NCI-H82 treated with DMSO at 0.1 percent for 48 hours (cell line): ENCODE measurements around the gene GRM3.

ENCODE experiments used
- DNase-seq: peaks from one replicate; lab custom pipeline; 2025; ENCODE audit not compliant: unreplicated experiment; lab: John Stamatoyannopoulos, UW

Gene GRM3

DNA sequence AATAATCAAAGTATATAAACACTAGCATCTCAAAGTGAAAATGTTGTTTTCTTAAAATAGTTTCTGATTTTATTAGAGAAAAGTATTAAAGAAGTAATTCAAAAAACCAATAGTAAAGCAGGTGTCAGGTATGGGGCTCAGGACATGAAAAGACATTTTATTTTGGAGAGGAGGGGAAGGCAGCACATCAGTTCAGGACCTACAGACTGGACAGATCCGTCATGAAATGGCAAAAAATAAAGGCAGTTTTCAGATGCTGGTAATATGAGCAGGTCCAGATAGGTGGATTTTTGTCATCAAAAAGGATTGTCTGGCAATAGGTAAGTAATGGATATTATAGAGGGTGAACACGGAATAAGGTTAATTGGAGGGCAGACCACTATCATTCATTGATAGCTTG is 49.0 kb downstream of the GRM3 start:
- DNase-seq, result no peak

- no peak for DNase-seq
Measured at GRCh38 chr7:86706406-86706805, 62.7 kb downstream of the GRM3 start.

DNA sequence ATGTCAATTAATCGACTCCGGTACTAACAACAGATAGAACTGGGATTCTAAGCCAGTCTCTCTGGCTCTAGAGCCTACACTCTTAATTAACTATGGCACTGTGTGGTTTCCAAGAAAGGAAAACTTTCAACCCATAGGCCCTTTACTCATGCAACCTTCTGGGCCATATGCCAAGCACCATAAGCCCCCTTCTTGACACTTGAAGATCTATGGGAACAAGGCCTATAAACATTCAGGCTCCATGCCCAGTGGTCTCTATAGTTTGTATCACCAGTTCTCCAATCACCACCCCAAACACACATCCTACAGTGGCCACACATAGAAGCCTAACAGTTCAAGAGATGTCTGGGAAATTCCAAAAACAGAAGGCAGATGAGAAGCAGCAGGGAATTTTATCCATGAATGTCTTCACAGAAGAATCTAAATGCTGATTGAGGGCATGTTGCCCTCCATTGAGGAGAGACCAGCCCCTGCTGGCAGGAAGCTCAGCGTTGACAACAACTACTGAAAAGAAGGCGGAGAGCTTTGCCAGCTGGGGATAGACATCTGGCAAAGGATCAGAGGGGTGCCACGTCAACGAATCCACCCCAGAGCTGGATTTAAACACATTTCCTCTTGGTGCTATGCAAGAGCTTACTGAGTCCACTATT is 64.4 kb downstream of the GRM3 start:
- DNase-seq, result no peak

- DNase-seq, result no peak
Measured at GRCh38 chr7:86720306-86720705, 76.6 kb downstream of the GRM3 start.

DNA sequence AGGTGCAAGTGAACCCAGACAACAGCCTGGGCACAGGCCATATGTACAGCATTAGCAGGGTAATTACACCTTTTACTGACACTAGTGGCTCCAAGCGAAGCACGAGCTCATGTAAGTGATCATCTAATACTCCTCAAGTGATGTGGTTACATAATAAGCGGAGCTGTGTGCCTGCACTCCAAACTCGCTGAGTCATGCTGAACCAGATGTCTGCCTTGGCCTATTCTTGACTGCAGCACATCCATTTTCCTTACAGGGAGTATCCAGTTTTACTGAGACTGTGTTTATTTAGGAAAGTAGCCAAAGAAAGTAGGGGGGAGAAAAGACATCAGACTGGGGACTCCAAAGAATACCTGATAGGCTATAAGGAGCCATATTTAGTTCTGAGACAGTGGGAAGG is 90.1 kb downstream of the GRM3 start:
- no peak for DNase-seq

- no peak for DNase-seq
Measured at GRCh38 chr7:86745013-86745745, 101.5 kb downstream of the GRM3 start.

DNA sequence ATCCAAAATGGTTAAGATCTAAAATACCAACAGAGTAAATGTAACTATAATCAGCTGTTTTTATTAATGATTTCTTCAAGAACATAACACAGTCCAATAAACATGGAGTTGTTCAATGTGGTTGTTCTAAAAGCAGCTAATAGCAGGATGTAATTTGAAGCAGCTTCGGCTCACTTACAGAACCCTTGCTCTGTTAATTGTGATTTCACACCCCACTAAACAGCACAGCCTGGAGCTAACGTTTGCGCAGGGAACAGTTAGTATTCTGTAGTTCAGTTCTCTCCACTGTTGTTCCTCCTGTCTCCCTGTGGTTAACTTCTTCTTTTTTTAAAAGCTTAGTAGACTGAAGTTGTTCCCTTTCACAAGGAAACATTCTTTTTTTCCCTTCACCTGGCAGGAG is 104.0 kb downstream of the GRM3 start:
- DNase-seq, result no peak

DNA sequence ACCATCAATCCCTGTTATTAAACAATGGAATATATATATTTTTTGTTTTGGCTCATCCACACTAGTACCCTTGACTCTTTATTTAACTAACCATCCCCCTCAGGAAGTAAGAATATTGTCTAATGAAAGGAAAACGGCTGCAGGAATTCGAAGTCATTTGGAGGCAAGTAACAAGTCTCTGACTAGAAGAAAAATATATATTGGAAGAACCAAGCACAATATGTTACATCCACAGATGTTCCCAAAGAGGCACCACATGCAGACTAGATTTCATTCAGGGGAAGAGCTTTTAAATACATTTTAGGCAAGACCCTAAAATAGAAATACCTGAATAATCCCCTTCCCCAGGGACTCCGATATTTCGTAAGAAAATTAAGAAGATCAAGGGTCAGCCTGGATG is 104.5 kb downstream of the GRM3 start:
- no peak for DNase-seq

DNA sequence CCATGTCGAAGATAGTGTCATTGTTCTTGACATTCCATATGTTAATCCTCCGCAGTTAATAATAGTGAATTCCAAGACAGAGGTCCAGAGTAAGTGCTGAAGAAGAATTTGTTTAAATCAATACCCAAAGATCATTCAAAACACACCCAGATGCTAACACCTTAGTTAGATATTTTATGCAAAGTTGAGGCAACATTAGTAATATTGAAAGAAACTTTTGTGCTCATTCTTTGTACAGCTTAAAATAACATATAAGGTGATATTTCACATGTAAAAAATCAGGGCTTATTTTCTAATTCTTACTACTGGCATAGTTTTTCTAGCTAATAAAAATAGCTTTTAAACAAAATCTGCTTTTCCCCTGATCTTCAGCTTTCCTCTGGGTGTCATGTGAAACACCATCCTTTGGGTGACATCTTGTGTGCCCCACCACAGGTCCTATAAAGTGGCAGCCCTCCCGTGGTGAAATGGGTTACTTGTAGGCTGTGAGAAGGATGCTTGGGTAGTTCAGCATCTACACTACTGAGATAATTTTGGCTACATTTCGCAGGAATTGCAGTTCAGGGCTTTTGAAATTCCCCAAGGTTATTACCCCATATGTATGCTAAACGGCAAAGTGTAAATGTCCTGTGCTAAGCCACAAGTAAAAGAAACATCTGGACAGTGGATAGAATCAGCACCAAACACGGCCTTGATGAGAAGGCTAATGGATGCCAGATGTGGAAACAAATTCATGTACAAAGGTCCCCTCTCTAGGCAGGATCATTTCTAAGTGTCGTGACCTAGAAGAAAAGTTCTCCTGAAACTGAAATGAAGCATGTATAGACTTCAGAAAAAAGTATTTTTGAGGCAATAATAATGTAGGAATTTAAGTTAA is 105.4 kb downstream of the GRM3 start:
- DNase-seq, result no peak

- no peak for DNase-seq
Measured at GRCh38 chr7:86749741-86750665, 106.3 kb downstream of the GRM3 start.

- no peak for DNase-seq
Measured at GRCh38 chr7:86760236-86760635, 116.5 kb downstream of the GRM3 start.

GRCh38 chr7:86762129-86762528 is 118.4 kb downstream of the GRM3 start:
- DNase-seq, result no peak

- no peak for DNase-seq
Measured at GRCh38 chr7:86765931-86766330, 122.2 kb downstream of the GRM3 start.

DNA sequence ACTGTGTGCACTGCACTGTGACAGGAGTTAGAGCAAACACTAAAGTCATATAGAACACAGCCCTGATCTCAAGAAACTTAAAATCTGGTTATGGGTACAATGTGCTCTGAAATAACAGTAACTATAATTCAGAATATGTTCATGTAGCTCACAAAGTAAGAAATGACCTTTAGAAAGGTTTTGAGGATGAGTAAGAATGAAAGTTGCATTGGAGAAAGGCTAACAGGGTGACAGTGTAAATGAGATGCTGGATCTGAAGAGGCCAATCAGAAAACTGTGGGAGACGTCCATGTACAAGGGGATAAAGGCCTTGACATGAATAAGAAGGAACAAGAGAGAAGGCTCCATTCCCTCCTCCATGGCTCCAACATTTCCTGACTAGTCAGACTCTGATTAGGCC is 124.7 kb downstream of the GRM3 start:
- no peak for DNase-seq

- no peak for DNase-seq
Measured at GRCh38 chr7:86768967-86769760, 125.5 kb downstream of the GRM3 start.

- no peak for DNase-seq
Measured at GRCh38 chr7:86773309-86773708, 129.6 kb downstream of the GRM3 start.

DNA sequence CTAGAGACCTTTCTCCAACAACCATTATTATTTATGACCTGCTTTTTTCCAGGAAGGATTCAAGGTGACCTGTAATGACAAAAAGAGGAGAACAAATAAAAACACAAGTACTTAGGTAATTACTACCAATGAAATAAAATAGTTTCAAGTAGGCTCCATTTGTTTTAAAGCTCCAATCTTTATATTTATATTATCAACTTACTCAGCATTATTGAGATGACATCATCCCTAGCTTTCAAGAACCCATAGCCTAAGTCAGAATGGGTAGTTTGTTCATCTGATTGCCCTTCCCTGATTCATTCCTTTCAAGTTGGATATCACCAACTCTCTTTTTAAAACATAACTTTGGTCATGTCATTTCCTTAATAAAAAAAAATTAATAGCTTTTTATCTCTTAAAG is 131.5 kb downstream of the GRM3 start:
- DNase-seq, result no peak

- DNase-seq, result no peak
Measured at GRCh38 chr7:86776136-86776535, 132.4 kb downstream of the GRM3 start.

GRCh38 chr7:86778271-86778670 is 134.6 kb downstream of the GRM3 start:
- no peak for DNase-seq

GRCh38 chr7:86784765-86785164 is 141.1 kb downstream of the GRM3 start:
- no peak for DNase-seq
